Activated B cell treated with CpG ODN at 0.5 μM for 24 hours (primary cell): Measurements from ENCODE around the gene PRPF40B. TPM values are rescaled to one million over a fixed set of nuclear protein-coding genes. Genes with fewer than 3 reads are reported as not detected.

ENCODE experiments used
- ATAC-seq: fragments of 200-7000 bp; cut with Tn5 transposase; one replicate; pipeline ENCODE4 v1.10.0; 2021; ENCODE audit warnings: low read depth, mild to moderate bottlenecking, moderate library complexity
- CTCF ChIA-PET: fragments of 350-600 bp; sonication (Branson Sonifier 250); formaldehyde crosslinking; loops from one replicate; lab custom pipeline; 2021; ENCODE audit warnings: antibody characterized with exemption; lab: Charles Lee
- POLR2A ChIA-PET: fragments of 350-600 bp; sonication (Branson Sonifier 250); formaldehyde crosslinking; loops from one replicate; lab custom pipeline; 2021; ENCODE audit warnings: antibody characterized with exemption; lab: Charles Lee
- DNase-seq: peaks from one replicate; pipeline ENCODE4 v3.0.0; 2022
- H3K27ac Mint-ChIP-seq: one replicate; pipeline ENCODE4 v1.8.0; 2020; ENCODE audit warnings: mixed read lengths
- H3K27me3 Mint-ChIP-seq: one replicate; pipeline ENCODE4 v1.8.0; 2021; ENCODE audit warnings: mixed read lengths
- H3K36me3 Mint-ChIP-seq: one replicate; pipeline ENCODE4 v1.8.0; 2021; ENCODE audit warnings: low read depth, mixed read lengths
- H3K4me1 Mint-ChIP-seq: one replicate; pipeline ENCODE4 v1.8.0; 2021; ENCODE audit warnings: mixed read lengths
- H3K4me3 Mint-ChIP-seq: one replicate; pipeline ENCODE4 v1.8.0; 2020; ENCODE audit warnings: mild to moderate bottlenecking, mixed read lengths
- H3K9me3 Mint-ChIP-seq: one replicate; pipeline ENCODE4 v1.8.0; 2020; ENCODE audit warnings: mixed read lengths
- CTCF ChIP-seq: fragments of 200-600 bp; IDR thresholded peaks from one replicate; pipeline ENCODE4 v1.8.0; 2022; ENCODE audit warnings: antibody characterized with exemption, mild to moderate bottlenecking
- intact Hi-C: fragments of 100-400 bp; cut with micrococcal nuclease; formaldehyde crosslinking; loops from one replicate; pipeline ENCODE4 v1.15.1; 2024
- total RNA-seq: library from RNA; stranded (reverse); gene quantifications from 2 replicates; pipeline ENCODE4 v1.2.3, GENCODE V29; 2022

The PRPF40B gene
- total RNA-seq, 1 donor from 2014 or later, result 23.4 TPM

GRCh38 chr12:49678711-49679110 lies 55.4 kb downstream of the PRPF40B start:
- Mint-ChIP-seq H3K9me3 (no peaks in the 10 kb centered on the region), H3K27ac (no peak overlapping the region), H3K4me1 (peaks cover 76% of the 10 kb centered on the region), H3K27me3 (no peaks in the 10 kb centered on the region), H3K4me3 (no peak overlapping the region), H3K36me3 (no peaks in the 10 kb centered on the region)
- intact Hi-C loops, result no loop called here
- CTCF ChIA-PET, result no interaction called here
- ATAC-seq, result no peak
- DNase-seq, result no peak
- TF ChIP-seq CTCF, result no peak
- POLR2A ChIA-PET, result interaction anchor here (0.5 to 1.9 kb wide), 3 partner anchors 11 to 275 kb away, joined by 3 to 9 read pairs (median 5); no protein-coding TSS in a partner anchor

GRCh38 chr12:49680075-49680474 lies 56.7 kb downstream of the PRPF40B start:
- H3K4me1 Mint-ChIP-seq, result peaks cover 76% of the 10 kb centered on the region
- no peaks in the 10 kb centered on the region for H3K27me3 Mint-ChIP-seq
- no peak for DNase-seq
- POLR2A ChIA-PET, result interaction anchor here (0.5 to 4.0 kb wide), 8 partner anchors 9 to 422 kb away, joined by 3 to 12 read pairs (median 4); partner anchors contain the start of genes FMNL3 and TMBIM6
- CTCF ChIA-PET, result interaction anchor here (1.0 to 1.8 kb wide), 4 partner anchors 9 to 25 kb away, joined by 3 to 6 read pairs (median 4); no protein-coding TSS in a partner anchor
- intact Hi-C loops, result no loop called here
- no peak for TF ChIP-seq CTCF
- no peaks in the 10 kb centered on the region for H3K36me3 Mint-ChIP-seq
- no peak overlapping the region for H3K4me3 Mint-ChIP-seq
- ATAC-seq, result no peak
- no peaks in the 10 kb centered on the region for H3K9me3 Mint-ChIP-seq
- H3K27ac Mint-ChIP-seq, result peak overlapping the region; percentile 65

DNA sequence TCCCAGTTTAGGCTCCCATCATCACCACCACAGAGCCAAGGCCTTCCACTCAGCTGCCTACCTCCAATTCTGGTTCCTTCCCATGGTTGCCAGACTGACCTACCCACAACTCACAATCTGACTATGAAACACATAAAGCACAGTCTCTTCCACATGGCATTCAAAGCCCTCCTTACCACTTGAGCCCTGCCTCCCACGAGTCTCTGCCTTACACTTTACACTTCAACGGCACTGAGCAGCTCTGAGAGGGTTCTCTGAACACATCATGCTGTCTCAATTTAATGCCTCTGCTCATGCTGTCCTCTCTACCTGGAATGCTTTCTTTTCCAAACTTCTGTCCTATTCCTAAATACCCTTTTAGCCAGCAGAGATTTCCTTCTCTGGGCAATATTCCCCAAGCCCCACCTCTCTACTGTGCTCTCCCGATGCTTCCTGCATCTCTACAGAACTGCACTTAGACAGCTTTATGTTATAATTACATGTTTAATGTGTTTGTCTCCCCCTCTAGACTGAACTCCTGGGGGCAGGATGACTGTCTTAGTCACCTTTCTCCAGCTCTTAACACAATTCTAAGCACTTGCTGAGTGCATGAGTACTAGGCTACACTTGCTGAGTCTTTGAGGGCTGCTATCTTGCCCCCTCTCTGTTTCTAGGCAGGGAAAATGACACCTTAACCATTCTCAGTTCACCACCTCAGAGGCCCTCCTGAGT lies 60.4 kb downstream of the PRPF40B start:
- no peak for ATAC-seq
- no peak for DNase-seq
- POLR2A ChIA-PET, result interaction anchor here (0.9 to 4.0 kb wide), 4 partner anchors 10 to 23 kb away, joined by 3 to 13 read pairs (median 8); partner anchors contain the start of gene FMNL3
- no peak for TF ChIP-seq CTCF
- Mint-ChIP-seq H3K36me3 (no peaks in the 10 kb centered on the region), H3K4me3 (no peak overlapping the region), H3K9me3 (no peaks in the 10 kb centered on the region), H3K27me3 (no peaks in the 10 kb centered on the region), H3K27ac (peak overlapping the region; percentile 42), H3K4me1 (peaks cover 72% of the 10 kb centered on the region)
- intact Hi-C loops, result no loop called here
- CTCF ChIA-PET, result interaction anchor here (1.6 to 1.9 kb wide), 2 partner anchors 39 to 46 kb away, joined by 7 read pairs; no protein-coding TSS in a partner anchor

- intact Hi-C loops, result no loop called here
- ChIA-PET POLR2A (interaction anchor here (1.0 to 2.7 kb wide), 2 partner anchors 11 to 14 kb away, joined by 4 to 13 read pairs; no protein-coding TSS in a partner anchor), CTCF (interaction anchor here (1.6 kb wide), 1 partner anchor 39 kb away, joined by 7 read pairs; no protein-coding TSS in a partner anchor)
- H3K4me3 Mint-ChIP-seq, result no peak overlapping the region
- peaks cover 72% of the 10 kb centered on the region for H3K4me1 Mint-ChIP-seq
- TF ChIP-seq CTCF, result no peak
- no peak overlapping the region for H3K27ac Mint-ChIP-seq
- H3K36me3 Mint-ChIP-seq, result no peaks in the 10 kb centered on the region
- no peaks in the 10 kb centered on the region for H3K9me3 Mint-ChIP-seq
- DNase-seq (no peak), ATAC-seq (no peak)
- H3K27me3 Mint-ChIP-seq, result no peaks in the 10 kb centered on the region
These were observed 61.0 kb downstream of the PRPF40B start for GRCh38 chr12:49684310-49684854.

DNA sequence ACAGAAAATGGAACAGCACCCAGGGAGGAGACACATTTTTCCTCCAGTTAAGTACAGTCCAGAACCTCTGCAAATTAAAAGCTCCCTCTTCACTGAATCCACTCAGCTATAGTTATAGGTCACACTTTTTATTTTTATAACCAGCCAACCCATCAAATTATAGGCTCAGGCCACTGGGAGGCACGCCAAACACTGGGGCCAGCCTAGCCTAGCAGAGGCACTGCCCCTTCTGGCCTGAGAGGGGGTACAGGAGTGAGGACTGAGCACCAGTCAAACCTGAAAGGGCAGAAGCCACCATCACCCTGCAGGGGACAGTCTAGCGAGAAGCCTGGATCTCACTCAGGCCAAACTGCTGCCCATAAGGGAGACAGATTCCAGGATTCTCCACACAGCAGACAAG lies 64.6 kb downstream of the PRPF40B start:
- Mint-ChIP-seq H3K36me3 (no peaks in the 10 kb centered on the region), H3K4me1 (peaks cover 71% of the 10 kb centered on the region), H3K9me3 (no peaks in the 10 kb centered on the region), H3K27ac (peak overlapping the region; percentile 0), H3K4me3 (no peak overlapping the region), H3K27me3 (no peaks in the 10 kb centered on the region)
- intact Hi-C loops, result no loop called here
- DNase-seq (no peak), ATAC-seq (no peak)
- POLR2A ChIA-PET, result interaction anchor here (0.8 to 1.9 kb wide), 2 partner anchors 11 to 14 kb away, joined by 3 to 7 read pairs; no protein-coding TSS in a partner anchor
- CTCF ChIA-PET, result interaction anchor here (1.6 to 2.4 kb wide), 2 partner anchors 14 to 17 kb away, joined by 3 to 8 read pairs; no protein-coding TSS in a partner anchor
- no peak for TF ChIP-seq CTCF
